HG03521 (cell line): Measurements from ENCODE around the gene INF2.
A peak's percentile ranks its signal among the peaks of the same experiment; 100 is the strongest.

Source experiments
- ATAC-seq: cut with Tn5 transposase; IDR thresholded peaks from one replicate; pipeline ENCODE4 v1.9.1; 2021; ENCODE audit warnings: mild to moderate bottlenecking, moderate library complexity; ENCODE audit not compliant: unreplicated experiment

INF2 gene

DNA sequence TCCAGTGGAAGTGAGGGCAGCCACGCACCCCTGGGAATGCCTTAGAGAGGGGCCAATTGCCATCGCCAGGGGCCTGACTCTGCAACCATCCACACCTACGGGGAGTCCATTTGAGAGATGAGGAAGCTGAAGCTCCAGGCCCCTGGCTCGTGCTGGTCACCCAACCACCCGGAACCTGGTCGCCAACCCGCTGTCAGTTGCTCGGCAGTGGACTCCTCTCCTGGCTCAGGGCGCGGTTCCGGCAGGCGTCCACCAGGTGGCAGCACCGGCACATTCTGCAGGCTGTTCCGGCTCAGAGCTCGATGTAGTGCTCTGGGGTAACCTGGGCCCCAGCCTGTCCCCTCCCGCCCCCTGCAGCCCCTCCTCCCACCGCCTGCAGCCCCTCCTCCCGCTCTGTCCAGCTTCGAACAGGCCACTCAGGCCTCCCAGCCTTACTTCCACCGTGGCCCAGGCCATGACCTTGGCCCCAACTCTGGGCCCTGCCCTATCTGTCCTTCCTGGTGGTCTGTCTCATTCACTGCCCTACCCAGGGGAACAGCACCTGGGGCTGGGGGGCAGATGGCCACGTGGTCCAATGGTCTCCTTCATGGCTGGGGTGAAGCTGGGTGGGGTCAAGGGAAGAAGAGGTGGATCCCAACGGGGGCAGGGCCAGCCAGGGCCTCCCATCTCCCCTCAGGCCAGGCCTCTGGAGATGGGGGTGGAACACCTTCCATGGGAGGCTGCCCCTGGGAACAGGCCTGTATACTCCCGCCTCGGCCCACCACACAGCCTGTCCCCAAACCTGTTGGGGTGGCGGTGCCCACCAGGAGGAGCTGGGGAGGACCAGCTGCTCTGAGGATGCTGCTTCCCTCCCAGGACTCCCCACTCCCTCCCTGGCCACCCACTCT, 79.3 kb downstream of the INF2 start:
- ATAC-seq = peak; percentile 50

DNA sequence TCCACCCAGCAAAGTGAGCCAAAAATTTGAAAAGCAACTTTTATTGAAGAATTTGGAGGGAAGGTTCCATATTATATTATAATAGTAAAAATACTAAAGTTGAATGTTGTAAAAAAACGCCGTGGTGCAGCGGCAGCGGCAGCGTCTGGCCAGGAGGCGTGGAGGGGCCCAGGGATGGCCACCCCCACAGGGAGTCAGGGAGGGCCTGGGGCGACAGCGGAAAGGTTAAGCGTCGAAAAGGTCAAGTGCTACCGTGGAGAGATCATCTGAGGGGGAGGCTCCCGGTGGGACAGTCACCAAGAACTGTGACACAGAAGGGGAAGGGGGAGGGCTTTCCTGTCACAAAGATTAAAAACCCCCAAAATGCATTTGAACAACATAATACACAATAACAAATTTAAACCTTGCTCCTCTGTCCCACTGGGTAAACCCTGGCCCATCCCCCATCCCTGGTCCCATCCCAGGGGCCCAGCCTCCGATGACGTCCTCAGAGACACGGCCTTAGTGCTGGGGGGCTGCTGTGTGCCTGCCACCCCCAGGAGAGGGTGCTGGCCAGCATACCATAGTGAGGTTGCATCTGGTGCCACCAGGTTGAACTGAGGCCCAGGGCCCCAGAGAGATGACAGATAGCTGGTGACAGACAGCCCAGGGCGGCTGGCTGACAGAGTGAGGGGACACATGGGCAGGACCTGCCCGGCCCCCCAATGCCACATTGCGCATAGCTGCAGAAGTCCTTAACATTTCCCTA, 80.1 kb downstream of the INF2 start:
- ATAC-seq = no peak

DNA sequence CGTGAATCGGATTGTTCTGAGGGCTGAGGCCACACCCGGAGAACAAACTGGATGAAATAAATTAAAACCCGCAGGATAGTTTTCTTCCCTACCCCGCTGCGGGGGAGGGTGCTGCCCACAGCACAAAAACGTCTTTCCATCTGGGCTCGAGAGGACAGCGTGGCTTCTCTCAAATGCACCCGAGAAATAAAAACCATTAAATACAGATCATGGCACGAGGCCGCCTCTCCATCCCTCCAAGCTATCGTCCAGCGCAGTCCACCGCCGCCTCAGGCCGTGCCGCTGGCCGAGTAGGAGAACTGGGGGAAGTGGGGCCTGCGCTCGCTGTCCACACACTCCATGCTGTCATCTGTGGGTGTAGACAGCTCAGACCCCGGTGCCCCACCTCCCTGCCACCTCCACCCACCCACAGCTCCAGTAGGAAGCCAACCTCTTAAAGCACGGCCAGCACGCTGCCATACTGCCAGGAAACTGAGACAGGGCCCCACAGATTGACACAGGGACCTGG, 80.7 kb downstream of the INF2 start:
- no peak for ATAC-seq

DNA sequence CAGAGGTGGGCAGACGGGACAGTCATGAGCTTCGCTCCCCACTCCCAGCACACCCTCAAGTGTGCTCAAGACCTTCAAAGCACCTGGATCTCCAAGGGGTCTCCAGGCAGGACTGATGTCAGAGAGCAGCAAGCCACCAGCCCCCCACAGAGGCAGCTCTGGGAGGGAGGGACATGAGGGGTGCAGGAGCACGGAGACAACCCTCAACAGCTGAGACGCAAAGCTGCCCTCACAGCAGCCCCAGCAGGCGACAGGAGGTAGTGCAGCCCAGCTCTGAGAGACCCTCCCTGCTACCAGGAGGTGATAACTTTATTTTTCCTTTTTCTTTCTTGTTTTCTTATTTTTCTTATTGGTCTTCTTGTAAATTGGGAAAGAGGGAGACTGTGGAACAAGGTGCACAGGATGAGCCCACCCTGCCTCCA, 81.4 kb downstream of the INF2 start:
- ATAC-seq = no peak

DNA sequence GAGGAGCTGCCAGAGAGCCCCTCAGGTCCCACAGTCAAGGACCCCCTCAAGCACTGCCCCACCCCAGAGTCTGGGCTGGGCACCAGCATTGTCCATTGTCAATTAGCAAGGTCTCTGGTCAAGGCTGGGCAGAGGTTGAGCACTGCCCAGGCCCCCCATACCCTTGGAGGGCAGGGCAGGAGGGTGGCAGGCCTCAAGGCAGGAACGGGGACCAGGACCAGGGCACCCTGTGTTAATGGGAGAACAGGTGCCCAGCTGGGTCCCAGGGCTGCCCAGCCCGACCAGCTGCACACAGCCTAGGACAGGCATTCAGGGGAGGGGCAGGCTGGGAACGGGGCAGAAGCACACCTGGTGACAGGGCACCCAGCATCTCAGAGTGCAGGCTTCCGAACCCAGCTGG, 82.0 kb downstream of the INF2 start:
- ATAC-seq = no peak
